ENCODE measurements around the gene KRT28. TPM values are rescaled to one million over a fixed set of nuclear protein-coding genes. Genes with fewer than 3 reads are reported as not detected.

The KRT28 gene
- total and polyA plus RNA-seq, 2 experiments from 2014 or later = not detected

DNA sequence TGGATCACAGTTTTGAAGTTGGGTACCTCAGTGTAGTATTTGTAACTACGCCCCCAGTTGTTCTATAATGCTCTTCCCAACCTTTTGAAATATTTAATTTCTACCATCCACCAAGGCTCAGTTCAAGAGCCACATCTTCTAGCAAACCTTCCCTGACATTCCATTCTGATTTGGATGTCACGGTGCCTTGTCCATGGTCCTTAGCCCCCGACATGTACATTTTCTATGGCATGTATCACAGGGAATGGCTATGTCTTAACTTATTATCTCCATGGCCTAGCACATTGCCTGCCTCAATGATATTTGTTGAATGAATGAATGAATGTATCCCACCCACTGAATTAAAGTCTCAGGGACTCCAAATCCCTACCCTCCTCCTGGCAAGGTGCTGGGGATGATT lies 6.4 kb upstream of the KRT28 start:
- no peak overlapping the region for H3K4me3 ChIP-seq
- H3K27ac ChIP-seq = no peak overlapping the region
- no peaks in the 10 kb centered on the region for H3K9me2 ChIP-seq (ENCODE audit: insufficient read depth)
- DNase-seq = peak; percentile 21
- in situ Hi-C loops (cut with MboI) = loop anchor here (10.0 kb wide), 1 partner anchor 859 kb away; no protein-coding TSS in a partner anchor
- no peak overlapping the region for H3K9ac ChIP-seq
- H3K36me3 ChIP-seq (ENCODE audit: low read depth) = no peaks in the 10 kb centered on the region
- no peak overlapping the region for H2AFZ ChIP-seq
- peaks cover 9% of the 10 kb centered on the region; the same call in 1 of the 2 replicates for H3F3A ChIP-seq (ENCODE audit: insufficient read depth)
- no peaks in the 10 kb centered on the region for H3K27me3 ChIP-seq (replicated peaks; ENCODE audit: insufficient read depth)
- peak; percentile 68 for TF ChIP-seq EZH2 (IDR thresholded peaks at IDR 0.05; ENCODE audit: insufficient read depth, poor library complexity, severe bottlenecking)
- TF ChIP-seq EZH2phosphoT487 (IDR thresholded peaks at IDR 0.05; ENCODE audit: insufficient read depth, low read depth) = no peak
- no peak overlapping the region for H3K4me2 ChIP-seq (ENCODE audit: unreplicated experiment)
- H3K79me2 ChIP-seq (ENCODE audit: insufficient read depth) = no peaks in the 10 kb centered on the region
- WGBS, 2 experiments (ENCODE audit: low coverage in 1 of 2, low lambda C conversion rate in 2 of 2, missing lambda C conversion rate in 2 of 2) = 42 to 49% methylated on average over 3 of the region's 3 CpGs
- H3K4me1 ChIP-seq (ENCODE audit: insufficient read depth) = peaks cover 13% of the 10 kb centered on the region
- H4K20me1 ChIP-seq (ENCODE audit: insufficient read depth) = no peaks in the 10 kb centered on the region
- no peaks in the 10 kb centered on the region for H3K9me3 ChIP-seq (ENCODE audit: low read depth)

DNA sequence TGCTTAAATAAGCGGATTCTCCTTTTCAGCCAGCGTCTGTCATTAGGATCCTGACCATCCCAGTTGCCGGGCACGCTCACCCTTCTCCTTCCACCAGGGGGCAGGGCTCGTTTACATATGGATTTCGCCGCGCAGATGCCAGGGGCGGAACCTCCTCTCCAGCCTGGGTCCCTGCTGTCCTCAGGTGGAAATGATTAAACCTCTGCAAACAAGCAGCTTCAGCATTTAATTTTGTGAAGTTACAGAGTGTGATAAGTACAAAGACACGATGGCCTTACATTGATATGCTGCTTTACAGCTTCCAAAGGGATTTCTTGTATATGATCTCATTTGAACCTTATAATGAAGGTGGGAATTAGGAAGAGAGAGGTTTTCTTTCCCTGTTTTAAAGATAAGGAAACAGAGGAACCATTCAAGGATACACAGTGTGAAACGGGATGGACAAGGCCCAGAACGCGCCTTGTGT lies 3.9 kb upstream of the KRT28 start:
- Histone ChIP-seq H3K27ac (no peak overlapping the region), H3K4me2 (ENCODE audit: unreplicated experiment) (no peak overlapping the region), H3K9me2 (ENCODE audit: insufficient read depth) (no peaks in the 10 kb centered on the region), H3K9ac (no peak overlapping the region), H3K4me1 (ENCODE audit: insufficient read depth) (no peaks in the 10 kb centered on the region), H3K9me3 (ENCODE audit: low read depth) (no peaks in the 10 kb centered on the region), H3F3A (ENCODE audit: insufficient read depth) (no peaks in the 10 kb centered on the region), H3K27me3 (replicated peaks; ENCODE audit: insufficient read depth) (peaks cover 15% of the 10 kb centered on the region; the same call in 1 of the 2 replicates), H4K20me1 (ENCODE audit: insufficient read depth) (no peaks in the 10 kb centered on the region), H3K79me2 (ENCODE audit: insufficient read depth) (no peaks in the 10 kb centered on the region), H3K36me3 (ENCODE audit: low read depth) (no peaks in the 10 kb centered on the region), H2AFZ (no peak overlapping the region), H3K4me3 (no peak overlapping the region)
- no peak for TF ChIP-seq EZH2phosphoT487 (IDR thresholded peaks at IDR 0.05; ENCODE audit: insufficient read depth, low read depth)
- TF ChIP-seq EZH2 (IDR thresholded peaks at IDR 0.05; ENCODE audit: insufficient read depth, poor library complexity, severe bottlenecking) = no peak
- in situ Hi-C loops (cut with MboI) = loop anchor here (10.0 kb wide), 1 partner anchor 861 kb away; no protein-coding TSS in a partner anchor
- 17 to 18% methylated on average over 13 of the region's 13 CpGs for WGBS, 2 experiments (ENCODE audit: low coverage in 1 of 2, low lambda C conversion rate in 2 of 2, missing lambda C conversion rate in 2 of 2)
- DNase-seq = peak; percentile 90

DNA sequence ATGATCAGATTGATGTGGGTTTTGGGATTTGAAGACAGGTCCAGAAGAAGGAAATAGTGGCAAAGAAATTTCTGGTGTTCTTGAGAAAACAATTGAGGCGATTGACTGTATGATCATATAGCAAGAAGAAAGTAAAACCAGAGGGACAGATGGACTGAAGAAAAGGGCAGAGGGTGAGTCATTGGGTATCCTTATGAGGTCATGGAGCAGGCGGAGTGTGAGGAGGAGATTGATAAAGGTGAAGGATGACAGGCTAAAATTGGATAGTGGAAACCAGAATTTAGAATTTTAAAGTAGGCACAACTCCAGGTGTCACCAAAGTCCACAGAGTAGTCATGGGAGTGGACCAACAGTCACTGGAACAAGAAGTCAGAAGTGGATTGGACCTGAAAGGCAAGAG lies 1.4 kb upstream of the KRT28 start:
- H2AFZ ChIP-seq = no peak overlapping the region
- no peaks in the 10 kb centered on the region for H3F3A ChIP-seq (ENCODE audit: insufficient read depth)
- H3K9me3 ChIP-seq (ENCODE audit: low read depth) = no peaks in the 10 kb centered on the region
- peaks cover 24% of the 10 kb centered on the region; the same call in 1 of the 2 replicates for H3K27me3 ChIP-seq (replicated peaks; ENCODE audit: insufficient read depth)
- H3K4me2 ChIP-seq (ENCODE audit: unreplicated experiment) = no peak overlapping the region
- in situ Hi-C loops (cut with MboI) = loop anchor here (10.0 kb wide), 1 partner anchor 864 kb away; no protein-coding TSS in a partner anchor
- no peaks in the 10 kb centered on the region for H3K4me1 ChIP-seq (ENCODE audit: insufficient read depth)
- H3K36me3 ChIP-seq (ENCODE audit: low read depth) = no peaks in the 10 kb centered on the region
- H4K20me1 ChIP-seq (ENCODE audit: insufficient read depth) = no peaks in the 10 kb centered on the region
- no peak overlapping the region for H3K4me3 ChIP-seq
- no peak for TF ChIP-seq EZH2phosphoT487 (IDR thresholded peaks at IDR 0.05; ENCODE audit: insufficient read depth, low read depth)
- peak; percentile 20 for DNase-seq
- H3K9me2 ChIP-seq (ENCODE audit: insufficient read depth) = no peaks in the 10 kb centered on the region
- no peak overlapping the region for H3K27ac ChIP-seq
- no peak overlapping the region for H3K9ac ChIP-seq
- no peaks in the 10 kb centered on the region for H3K79me2 ChIP-seq (ENCODE audit: insufficient read depth)
- 70 to 83% methylated on average over 2 of the region's 2 CpGs for WGBS, 2 experiments (ENCODE audit: low coverage in 1 of 2, low lambda C conversion rate in 2 of 2, missing lambda C conversion rate in 2 of 2)

DNA sequence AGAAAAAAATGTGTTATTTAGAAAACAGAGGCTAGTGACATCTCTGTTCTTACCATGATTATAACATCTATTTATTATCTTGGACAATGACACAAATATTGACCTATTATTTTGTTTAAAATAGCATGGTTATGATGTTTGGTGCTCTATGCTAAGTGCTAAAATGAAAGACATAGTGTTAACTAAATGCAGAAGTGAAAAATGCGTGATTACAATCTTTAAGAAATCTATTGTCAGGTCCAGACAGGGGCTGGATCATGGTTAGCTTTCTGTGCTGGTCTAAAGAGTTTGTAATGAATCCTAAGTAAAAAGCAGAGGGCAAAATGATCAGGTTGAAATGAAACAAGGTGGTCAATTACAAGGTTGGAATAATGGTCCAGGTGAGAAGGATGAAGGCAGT lies 622 bp upstream of the KRT28 start:
- H3K4me1 ChIP-seq (ENCODE audit: insufficient read depth) = no peaks in the 10 kb centered on the region
- no peak overlapping the region for H3K9ac ChIP-seq
- H3K9me2 ChIP-seq (ENCODE audit: insufficient read depth) = no peaks in the 10 kb centered on the region
- H4K20me1 ChIP-seq (ENCODE audit: insufficient read depth) = no peaks in the 10 kb centered on the region
- H3K27ac ChIP-seq = no peak overlapping the region
- no peak overlapping the region for H3K4me2 ChIP-seq (ENCODE audit: unreplicated experiment)
- no peaks in the 10 kb centered on the region for H3K36me3 ChIP-seq (ENCODE audit: low read depth)
- H3K27me3 ChIP-seq (replicated peaks; ENCODE audit: insufficient read depth) = peaks cover 27% of the 10 kb centered on the region; the same call in 1 of the 2 replicates
- WGBS, 2 experiments (ENCODE audit: low coverage in 1 of 2, low lambda C conversion rate in 2 of 2, missing lambda C conversion rate in 2 of 2) = 9 to 19% methylated on average over 1 of the region's 1 CpG
- H3K9me3 ChIP-seq (ENCODE audit: low read depth) = no peaks in the 10 kb centered on the region
- no peaks in the 10 kb centered on the region for H3F3A ChIP-seq (ENCODE audit: insufficient read depth)
- no peaks in the 10 kb centered on the region for H3K79me2 ChIP-seq (ENCODE audit: insufficient read depth)
- H3K4me3 ChIP-seq = no peak overlapping the region
- H2AFZ ChIP-seq = no peak overlapping the region
- TF ChIP-seq EZH2phosphoT487 (IDR thresholded peaks at IDR 0.05; ENCODE audit: insufficient read depth, low read depth) = no peak
- no peak for TF ChIP-seq EZH2 (IDR thresholded peaks at IDR 0.05; ENCODE audit: insufficient read depth, poor library complexity, severe bottlenecking)
- DNase-seq = no peak
- in situ Hi-C loops (cut with MboI) = loop anchor here (10.0 kb wide), 1 partner anchor 864 kb away; no protein-coding TSS in a partner anchor

All from GM23248 (cell line).